AG04450 (cell line): ENCODE results near the gene FOXJ1. TPM values are rescaled to one million over a fixed set of nuclear protein-coding genes. Genes with fewer than 3 reads are reported as not detected.

ENCODE experiments used
- CTCF ChIA-PET: fragments of 300-600, 350-600 bp; formaldehyde crosslinking; extraction: SDS; loops from one replicate; lab custom pipeline; 2022; ENCODE audit warnings: antibody characterized with exemption, inconsistent platforms; lab: Charles Lee
- POLR2A ChIA-PET: fragments of 350-600 bp; formaldehyde crosslinking; extraction: SDS; loops from one replicate; lab custom pipeline; 2021; ENCODE audit warnings: antibody characterized with exemption, inconsistent platforms; lab: Yijun Ruan, JAX
- DNase-seq: peaks from one replicate; pipeline ENCODE4 v3.0.0-alpha.2; 2011; ENCODE audit warnings: low read depth, low spot score
- H3K27ac ChIP-seq: one replicate; pipeline ENCODE4 v1.5.1; 2012; ENCODE audit warnings: low read depth, low read length, control low read depth
- H3K27me3 ChIP-seq: one replicate; pipeline ENCODE4 v1.6.0; 2012; ENCODE audit warnings: low read length; ENCODE audit not compliant: control insufficient read depth, insufficient read depth
- H3K4me3 ChIP-seq: 2 replicates; pipeline ENCODE4 v1.5.1; 2011; ENCODE audit warnings: mild to moderate bottlenecking, low read depth, low read length, control low read depth
- H3K9me3 ChIP-seq: 2 replicates; pipeline ENCODE4 v1.5.1; 2012; ENCODE audit warnings: low read length; ENCODE audit not compliant: control insufficient read depth, insufficient read depth
- polyA plus RNA-seq: library from polyadenylated mRNA; depleted of rRNA; stranded (reverse); fragments of >200 nt; gene quantifications from 2 replicates; pipeline ENCODE4 v1.2.3, GENCODE V29; 2011
- TF ChIP-seq, protein P1 (sequence below): IDR thresholded peaks from 2 replicates; pipeline ENCODE4 v1.5.1; 2011; ENCODE audit warnings: low read depth, low read length, control low read depth, inconsistent platforms

Gene FOXJ1
- polyA plus RNA-seq, 1 experiment: not detected

DNA sequence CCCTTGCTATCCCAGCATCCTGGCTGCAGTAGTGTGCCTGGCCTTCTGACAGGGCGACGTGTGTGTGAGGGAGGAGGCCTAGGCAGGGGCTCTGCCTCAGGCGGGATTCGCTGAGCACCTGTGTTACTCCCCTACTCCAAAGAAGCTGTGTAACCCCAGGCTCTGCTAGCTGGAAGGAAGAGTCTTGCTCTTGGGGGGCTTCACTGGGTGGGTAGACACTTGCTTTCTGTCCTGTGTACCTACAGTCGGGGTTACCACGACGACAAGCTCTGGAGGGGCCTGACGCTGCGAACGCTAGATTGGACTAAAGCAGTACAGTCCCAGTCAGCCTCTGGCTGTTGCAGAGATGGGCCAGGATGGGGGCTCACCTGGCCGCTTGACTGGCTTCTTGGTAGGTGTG is 47.0 kb downstream of the FOXJ1 start:
- no peaks in the 10 kb centered on the region for H3K27me3 ChIP-seq
- ChIA-PET POLR2A (interaction anchor here (1.2 kb wide), 1 partner anchor 58 kb away, joined by 3 read pairs; no protein-coding TSS in a partner anchor), CTCF (no interaction called here)
- DNase-seq: no peak
- no peak overlapping the region for H3K4me3 ChIP-seq
- TF ChIP-seq, protein P1, sequence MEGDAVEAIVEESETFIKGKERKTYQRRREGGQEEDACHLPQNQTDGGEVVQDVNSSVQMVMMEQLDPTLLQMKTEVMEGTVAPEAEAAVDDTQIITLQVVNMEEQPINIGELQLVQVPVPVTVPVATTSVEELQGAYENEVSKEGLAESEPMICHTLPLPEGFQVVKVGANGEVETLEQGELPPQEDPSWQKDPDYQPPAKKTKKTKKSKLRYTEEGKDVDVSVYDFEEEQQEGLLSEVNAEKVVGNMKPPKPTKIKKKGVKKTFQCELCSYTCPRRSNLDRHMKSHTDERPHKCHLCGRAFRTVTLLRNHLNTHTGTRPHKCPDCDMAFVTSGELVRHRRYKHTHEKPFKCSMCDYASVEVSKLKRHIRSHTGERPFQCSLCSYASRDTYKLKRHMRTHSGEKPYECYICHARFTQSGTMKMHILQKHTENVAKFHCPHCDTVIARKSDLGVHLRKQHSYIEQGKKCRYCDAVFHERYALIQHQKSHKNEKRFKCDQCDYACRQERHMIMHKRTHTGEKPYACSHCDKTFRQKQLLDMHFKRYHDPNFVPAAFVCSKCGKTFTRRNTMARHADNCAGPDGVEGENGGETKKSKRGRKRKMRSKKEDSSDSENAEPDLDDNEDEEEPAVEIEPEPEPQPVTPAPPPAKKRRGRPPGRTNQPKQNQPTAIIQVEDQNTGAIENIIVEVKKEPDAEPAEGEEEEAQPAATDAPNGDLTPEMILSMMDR: no peak
- H3K27ac ChIP-seq: no peak overlapping the region
- H3K9me3 ChIP-seq: no peaks in the 10 kb centered on the region

DNA sequence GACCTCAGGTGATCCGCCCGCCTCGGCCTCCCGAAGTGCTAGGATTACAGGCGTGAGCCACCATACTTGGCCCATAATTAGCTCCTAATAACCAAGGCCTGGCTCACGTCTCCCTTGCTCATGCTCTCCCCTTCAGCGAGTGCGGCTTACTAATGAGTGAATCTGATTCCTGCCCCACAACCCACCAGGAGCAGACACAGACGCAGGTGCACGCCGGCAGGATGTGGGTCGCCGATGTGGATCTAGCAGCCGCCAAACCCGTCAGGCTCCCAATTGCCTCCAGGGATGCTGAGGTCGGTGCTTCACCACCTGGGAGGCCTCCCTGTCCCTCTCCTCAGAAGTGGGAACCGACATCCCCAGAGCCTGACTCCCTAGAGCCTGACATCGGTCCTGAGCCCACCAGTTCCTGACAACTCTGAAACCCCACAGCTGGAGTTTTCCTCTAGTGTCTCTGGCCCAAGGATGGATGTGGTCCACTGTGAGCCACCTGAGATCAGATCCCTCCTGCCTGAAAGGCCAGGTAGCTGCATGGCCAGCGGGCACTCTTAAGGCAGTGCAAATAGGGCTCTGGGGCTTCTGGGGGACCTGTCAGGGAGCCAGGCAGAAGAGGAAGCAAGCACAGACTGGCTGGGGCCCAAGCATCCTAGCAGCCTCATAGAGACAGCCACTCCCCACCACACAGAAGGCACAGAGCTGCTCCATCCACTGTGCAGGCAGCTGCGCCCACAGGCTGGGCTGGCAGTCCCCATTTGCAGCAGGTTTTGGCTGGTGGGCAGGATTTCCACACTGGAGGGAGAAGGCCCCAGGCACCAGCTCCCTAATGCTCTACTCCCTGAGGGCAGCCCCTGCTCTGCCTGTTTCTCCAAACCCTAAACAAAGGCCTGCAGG is 48.3 kb downstream of the FOXJ1 start:
- DNase-seq: no peak
- ChIA-PET POLR2A (interaction anchor here (0.5 kb wide), 1 partner anchor 228 kb away, joined by 9 read pairs; no protein-coding TSS in a partner anchor), CTCF (interaction anchor here (0.7 kb wide), 1 partner anchor 418 kb away, joined by 9 read pairs; no protein-coding TSS in a partner anchor)

DNA sequence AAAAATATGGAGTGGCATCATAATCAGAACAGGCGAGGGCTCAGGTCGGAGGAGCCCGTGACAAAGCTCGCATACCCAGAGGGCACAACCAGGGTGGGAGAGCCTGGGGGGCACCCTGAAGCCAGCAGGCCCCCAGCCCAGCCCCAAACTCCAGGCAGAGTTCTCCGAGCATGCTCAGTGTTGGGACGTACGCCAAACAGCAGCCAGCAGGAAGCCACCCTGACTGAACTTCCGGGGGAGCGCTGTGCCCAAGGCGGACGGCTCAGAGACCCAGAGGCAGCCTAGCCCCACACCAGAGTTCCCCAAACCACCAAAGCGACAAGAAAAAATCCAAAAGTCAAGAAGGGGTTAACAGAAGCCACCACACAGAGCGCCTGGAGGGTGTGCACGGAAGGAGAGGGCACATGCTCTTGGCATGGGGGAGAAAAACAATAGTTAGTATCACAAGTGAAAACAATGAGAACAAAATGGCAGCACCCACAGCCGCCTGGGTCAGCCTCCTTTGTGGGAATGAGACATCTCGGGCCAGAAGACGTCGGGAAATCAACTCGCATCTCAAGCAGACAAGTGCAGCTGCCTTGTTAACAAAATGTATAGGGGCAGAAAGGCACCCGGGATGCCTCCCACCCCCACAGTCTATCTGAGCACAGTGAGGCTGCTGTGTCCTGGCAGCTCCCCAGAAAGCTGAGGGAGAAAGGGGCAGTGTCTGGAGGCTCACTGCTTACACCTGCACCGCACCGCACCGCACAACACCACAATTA is 49.3 kb downstream of the FOXJ1 start:
- Histone ChIP-seq H3K9me3 (no peaks in the 10 kb centered on the region), H3K27me3 (no peaks in the 10 kb centered on the region), H3K27ac (no peak overlapping the region), H3K4me3 (no peak overlapping the region)
- POLR2A ChIA-PET: no interaction called here
- CTCF ChIA-PET: interaction anchor here (0.6 to 0.7 kb wide), 2 partner anchors 247 to 419 kb away, joined by 3 to 9 read pairs; partner anchors contain the start of gene UNC13D
- TF ChIP-seq, protein P1: no peak
- DNase-seq: no peak

More for the DNA sequence above, 48.3 kb downstream of the FOXJ1 start:
- TF ChIP-seq, protein P1: no peak
- H3K9me3 ChIP-seq: no peaks in the 10 kb centered on the region
- H3K4me3 ChIP-seq: no peak overlapping the region
- no peaks in the 10 kb centered on the region for H3K27me3 ChIP-seq
- H3K27ac ChIP-seq: no peak overlapping the region

DNA sequence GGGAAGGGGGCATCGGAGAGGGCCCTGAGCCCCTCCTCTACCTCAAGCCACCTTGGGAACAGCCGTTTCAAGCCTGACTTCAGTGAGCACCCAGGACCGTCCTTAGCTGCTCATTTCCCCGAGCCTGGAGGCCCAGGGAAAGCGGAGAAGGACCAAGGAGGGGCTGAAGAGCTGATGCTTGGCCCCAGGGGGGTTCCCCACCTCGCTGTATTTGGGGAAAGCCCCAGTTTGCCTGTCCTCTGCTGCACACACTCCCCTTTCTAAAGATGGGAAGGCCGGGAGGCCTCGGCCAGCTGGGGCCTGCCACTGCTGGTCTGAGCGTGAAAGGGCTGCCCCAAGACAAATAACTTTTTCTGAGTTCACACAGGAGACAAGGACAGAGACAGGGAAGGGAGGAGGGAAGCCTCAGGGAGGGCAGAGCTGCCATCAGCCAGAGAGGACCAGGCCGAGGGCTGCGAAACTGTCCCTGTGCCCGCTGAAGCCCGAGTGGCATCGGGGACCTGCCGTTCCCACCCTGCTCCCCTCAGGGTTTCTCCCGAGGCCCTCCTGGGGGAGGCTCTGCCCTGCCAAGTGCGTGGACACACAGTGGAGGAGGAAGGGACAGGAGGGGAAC is 50.4 kb downstream of the FOXJ1 start:
- Histone ChIP-seq H3K9me3 (no peaks in the 10 kb centered on the region), H3K27me3 (no peaks in the 10 kb centered on the region), H3K4me3 (no peak overlapping the region), H3K27ac (no peak overlapping the region)
- DNase-seq: no peak
- TF ChIP-seq, protein P1: no peak
- ChIA-PET POLR2A (no interaction called here), CTCF (no interaction called here)
